Kidney (tissue), 14 donors: ENCODE data around the gene FOXI2. TPM values are rescaled to one million over a fixed set of nuclear protein-coding genes. Genes with fewer than 3 reads are reported as not detected.
A peak's percentile ranks its signal among the peaks of the same experiment; 100 is the strongest.

Experiments
- DNase-seq, 5 donors: peaks; one replicate each; pipeline ENCODE4 v3.0.0-alpha.2; 2013 to 2020
- FAIRE-seq: peaks from 2 replicates; lab custom pipeline; 2012; peaks lifted over from hg19 to GRCh38; lab: Jason Lieb, UNC
- H3K27ac ChIP-seq, 2 donors: one replicate each; pipeline ENCODE4 v1.7.0; 2013; ENCODE audit warnings: low read depth in 2 of 2, low read length in 2 of 2, inconsistent platforms in 1 of 2
- H3K27me3 ChIP-seq: one replicate; pipeline ENCODE4 v1.7.1; 2013; ENCODE audit warnings: low read length, inconsistent platforms; ENCODE audit not compliant: control insufficient read depth, insufficient read depth
- H3K36me3 ChIP-seq, 3 donors: one replicate each; pipeline versions ENCODE4 v1.7.0 to v1.7.1; 2013; ENCODE audit warnings: low read length in 3 of 3, control low read depth in 1 of 3, inconsistent platforms in 1 of 3; ENCODE audit not compliant: insufficient read depth in 3 of 3, control insufficient read depth in 2 of 3
- H3K4me1 ChIP-seq, 3 donors: one replicate each; pipeline versions ENCODE4 v1.7.0 to v1.7.1; 2013; ENCODE audit warnings: low read length in 3 of 3, inconsistent platforms in 1 of 3, low read depth in 1 of 3; ENCODE audit not compliant: control insufficient read depth in 2 of 3, insufficient read depth in 2 of 3
- H3K4me3 ChIP-seq, 3 donors: one replicate each; pipeline versions ENCODE4 v1.7.0 to v1.8.1; 2013; ENCODE audit warnings: low read length in 3 of 3, control low read depth in 1 of 3, inconsistent platforms in 1 of 3
- H3K9ac ChIP-seq, 3 donors: one replicate each; pipeline versions ENCODE4 v1.7.0 to v1.7.1; 2013; ENCODE audit warnings: low read length in 3 of 3, control low read depth in 1 of 3, inconsistent platforms in 1 of 3
- H3K9me3 ChIP-seq, 3 donors: one replicate each; pipeline versions ENCODE4 v1.7.0 to v1.7.1; 2013; ENCODE audit warnings: low read length in 3 of 3, control low read depth in 1 of 3, inconsistent platforms in 1 of 3; ENCODE audit not compliant: control insufficient read depth in 2 of 3, insufficient read depth in 1 of 3
- intact Hi-C: fragments of 100-400 bp; cut with DNase I; formaldehyde crosslinking; loops from one replicate; pipeline ENCODE4 v1.11.1; 2022
- polyA plus RNA-seq: library from polyadenylated mRNA; stranded (reverse); fragments of 350-450 nt; fragmentation: Illumina TruSeq; extraction: RNeasy Lipid Tissue Mini Kit (QIAGEN cat#74804); gene quantifications from one replicate; pipeline ENCODE4 v1.2.3, GENCODE V29; 2014; ENCODE audit warnings: low read depth, low replicate concordance; ENCODE audit not compliant: insufficient read depth
- total RNA-seq: library from RNA; stranded (reverse); fragmentation: NEBNext Ultra II Directional; extraction: Animal tissue kit (Norgen Biotek cat#: 25700); gene quantifications from one replicate; pipeline ENCODE4 v1.2.1, GENCODE V29; 2021
- TF ChIP-seq, protein P1 (sequence below): IDR thresholded peaks from 3 replicates; pipeline ENCODE4 v1.5.1; 2012; ENCODE audit warnings: mild to moderate bottlenecking, moderate library complexity, borderline replicate concordance; ENCODE audit not compliant: insufficient read depth; ENCODE audit errors: extremely low read depth
- donor health status: control.
- donor health status: control.
- donor health status: control.
- donor health status: control.
- donor health status: control.
- donor health status: DM: yes; HTN: yes; CAD: no.
- donor health status: Normal renal cell carcinoma (clear cell type).

Gene FOXI2
- total and polyA plus RNA-seq, 2 donors from 2014 or later = 1.1 to 1.5 TPM

DNA sequence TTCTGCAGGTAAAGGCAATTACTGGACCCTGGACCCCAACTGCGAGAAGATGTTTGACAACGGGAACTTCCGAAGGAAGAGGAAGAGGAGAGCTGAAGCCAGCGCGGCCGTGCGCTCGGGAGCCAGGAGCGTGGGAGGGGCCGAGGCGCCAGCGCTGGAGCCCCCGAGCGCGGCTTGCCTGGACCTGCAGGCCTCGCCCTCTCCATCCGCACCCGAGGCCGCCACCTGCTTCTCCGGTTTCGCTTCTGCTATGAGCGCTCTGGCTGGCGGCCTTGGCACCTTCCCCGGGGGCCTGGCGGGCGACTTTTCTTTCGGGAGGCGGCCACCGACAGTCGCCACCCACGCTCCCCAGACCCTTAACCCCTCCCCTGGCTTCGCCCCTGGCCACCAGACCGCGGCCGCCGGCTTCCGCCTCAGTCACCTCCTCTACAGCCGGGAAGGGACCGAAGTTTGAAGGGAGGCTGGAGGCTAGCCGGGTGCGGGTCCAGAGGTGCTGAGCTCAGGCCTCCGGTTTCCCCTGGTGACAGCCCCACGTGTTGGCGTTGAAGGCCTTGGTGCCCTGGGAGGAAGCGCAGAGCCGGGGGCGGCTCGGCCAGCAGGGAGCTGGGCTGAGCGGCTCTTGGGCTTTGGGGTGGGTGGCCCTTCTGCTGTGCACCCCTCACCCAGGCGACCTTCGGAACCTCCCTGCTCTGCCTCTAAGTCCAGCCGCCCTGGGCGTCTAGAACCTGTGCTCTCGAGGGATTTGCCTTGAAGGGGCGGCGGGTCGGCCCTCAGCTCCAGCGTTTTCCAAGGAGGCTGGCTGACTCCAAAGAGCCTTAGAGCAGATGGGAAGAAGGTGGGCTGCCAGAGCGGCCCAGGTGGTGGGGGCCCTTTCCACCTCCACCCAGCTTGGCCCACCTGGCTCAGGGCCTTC is 1.8 kb downstream of the FOXI2 start:
- intact Hi-C loops = no loop called here
- Histone ChIP-seq H3K27ac (no peak overlapping the region), H3K4me3 (no peak overlapping the region), H3K9me3 (no peaks in the 10 kb centered on the region), H3K9ac (no peak overlapping the region), H3K27me3 (peaks cover 20% of the 10 kb centered on the region), H3K36me3 (no peaks in the 10 kb centered on the region), H3K4me1 (peaks cover 0 to 3% (median 0%) of the 10 kb centered on the region in 3 donors)
- DNase-seq (peak; percentile 53 to 74 (median 58)), FAIRE-seq (no peak)
- TF ChIP-seq, protein P1, sequence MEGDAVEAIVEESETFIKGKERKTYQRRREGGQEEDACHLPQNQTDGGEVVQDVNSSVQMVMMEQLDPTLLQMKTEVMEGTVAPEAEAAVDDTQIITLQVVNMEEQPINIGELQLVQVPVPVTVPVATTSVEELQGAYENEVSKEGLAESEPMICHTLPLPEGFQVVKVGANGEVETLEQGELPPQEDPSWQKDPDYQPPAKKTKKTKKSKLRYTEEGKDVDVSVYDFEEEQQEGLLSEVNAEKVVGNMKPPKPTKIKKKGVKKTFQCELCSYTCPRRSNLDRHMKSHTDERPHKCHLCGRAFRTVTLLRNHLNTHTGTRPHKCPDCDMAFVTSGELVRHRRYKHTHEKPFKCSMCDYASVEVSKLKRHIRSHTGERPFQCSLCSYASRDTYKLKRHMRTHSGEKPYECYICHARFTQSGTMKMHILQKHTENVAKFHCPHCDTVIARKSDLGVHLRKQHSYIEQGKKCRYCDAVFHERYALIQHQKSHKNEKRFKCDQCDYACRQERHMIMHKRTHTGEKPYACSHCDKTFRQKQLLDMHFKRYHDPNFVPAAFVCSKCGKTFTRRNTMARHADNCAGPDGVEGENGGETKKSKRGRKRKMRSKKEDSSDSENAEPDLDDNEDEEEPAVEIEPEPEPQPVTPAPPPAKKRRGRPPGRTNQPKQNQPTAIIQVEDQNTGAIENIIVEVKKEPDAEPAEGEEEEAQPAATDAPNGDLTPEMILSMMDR = no peak

DNA sequence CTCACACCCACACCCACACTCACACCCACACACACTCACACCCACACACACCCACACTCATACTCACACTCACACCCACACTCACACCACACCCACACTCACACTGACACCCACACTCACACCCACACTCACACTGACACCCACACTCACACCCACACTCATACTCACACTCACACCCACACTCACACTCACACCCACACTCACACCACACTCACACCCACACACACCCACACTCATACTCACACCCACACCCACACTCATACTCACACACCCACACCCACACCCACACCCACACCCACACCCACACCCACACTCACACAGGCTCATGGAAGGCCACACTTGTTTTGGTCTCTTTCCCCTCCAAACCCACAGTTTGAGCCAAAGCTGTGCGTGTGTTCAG is 2.9 kb downstream of the FOXI2 start:
- H3K27ac ChIP-seq = no peak overlapping the region
- H3K36me3 ChIP-seq = no peaks in the 10 kb centered on the region
- TF ChIP-seq, protein P1 = no peak
- no peak overlapping the region for H3K9ac ChIP-seq
- no peak overlapping the region for H3K4me3 ChIP-seq
- H3K27me3 ChIP-seq = peaks cover 18% of the 10 kb centered on the region
- peaks cover 0 to 3% (median 0%) of the 10 kb centered on the region in 3 donors for H3K4me1 ChIP-seq
- no peaks in the 10 kb centered on the region for H3K9me3 ChIP-seq
- intact Hi-C loops = no loop called here
- DNase-seq = no peak
- no peak for FAIRE-seq

DNA sequence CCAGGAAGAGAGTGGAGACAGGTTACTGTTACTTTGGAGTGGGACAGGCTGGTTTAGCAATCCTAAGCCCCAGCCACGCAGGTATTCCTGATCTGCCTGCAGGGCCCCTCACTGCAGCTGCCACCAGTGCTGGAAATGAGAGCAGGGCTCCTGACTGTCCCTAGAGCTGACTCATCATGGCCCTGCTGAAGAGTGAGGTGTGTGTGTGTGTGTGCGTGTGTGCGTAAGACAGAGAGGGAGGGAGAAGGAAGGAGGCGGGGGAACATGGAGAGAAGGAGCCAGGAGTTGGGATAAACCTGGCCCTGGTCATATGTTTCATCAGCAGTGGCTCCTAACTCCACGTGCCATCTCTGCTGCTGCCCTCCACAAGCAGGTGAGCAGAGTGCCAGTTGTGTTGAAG is 3.6 kb downstream of the FOXI2 start:
- TF ChIP-seq, protein P1 = no peak
- DNase-seq (peak in 2 of 5 donors; percentile 6 to 11), FAIRE-seq (no peak)
- peaks cover 13% of the 10 kb centered on the region for H3K27me3 ChIP-seq
- peaks cover 0 to 3% (median 0%) of the 10 kb centered on the region in 3 donors for H3K4me1 ChIP-seq
- H3K36me3 ChIP-seq = no peaks in the 10 kb centered on the region
- no peaks in the 10 kb centered on the region for H3K9me3 ChIP-seq
- intact Hi-C loops = no loop called here
- H3K9ac ChIP-seq = no peak overlapping the region
- no peak overlapping the region for H3K27ac ChIP-seq
- no peak overlapping the region for H3K4me3 ChIP-seq
